GM11168 (cell line): ENCODE results near the gene SLC26A2.
"Not testable (repeated sequence)": the region's sequence is repeated elsewhere in the genome, so short reads cannot be mapped to it uniquely, and the experiment has no call there.

ENCODE experiments used
- in situ Hi-C: fragments of 300-500 bp; cut with MboI; formaldehyde crosslinking; loops from one replicate; pipeline ENCODE4 v1.12.0; 2022; ENCODE audit warnings: low sequenced_read_pairs; ENCODE audit not compliant: unreplicated experiment

Gene SLC26A2

GRCh38 chr5:149936044-149936699, 24.4 kb upstream of the SLC26A2 start:
- in situ Hi-C loops = no loop called here

- in situ Hi-C loops = no loop called here
These were observed 23.9 kb upstream of the SLC26A2 start for GRCh38 chr5:149936700-149937091.

- in situ Hi-C loops = no loop called here
These were observed 22.9 kb upstream of the SLC26A2 start for GRCh38 chr5:149937610-149938009.

GRCh38 chr5:149938279-149938678, 22.3 kb upstream of the SLC26A2 start:
- in situ Hi-C loops = no loop called here

- in situ Hi-C loops = no loop called here
These were observed 21.7 kb upstream of the SLC26A2 start for GRCh38 chr5:149938791-149939358.

GRCh38 chr5:149939546-149939945, 21.0 kb upstream of the SLC26A2 start:
- in situ Hi-C loops = no loop called here

GRCh38 chr5:149940077-149940574, 20.4 kb upstream of the SLC26A2 start:
- in situ Hi-C loops = no loop called here

GRCh38 chr5:149940941-149941644, 19.5 kb upstream of the SLC26A2 start:
- in situ Hi-C loops = no loop called here

- in situ Hi-C loops = no loop called here
These were observed 18.8 kb upstream of the SLC26A2 start for GRCh38 chr5:149941795-149942194.

- in situ Hi-C loops = no loop called here
These were observed 18.4 kb upstream of the SLC26A2 start for GRCh38 chr5:149942199-149942598.

- in situ Hi-C loops = not testable (repeated sequence)
These were observed 17.8 kb upstream of the SLC26A2 start for GRCh38 chr5:149942741-149943169.

- in situ Hi-C loops = not testable (repeated sequence)
These were observed 17.2 kb upstream of the SLC26A2 start for GRCh38 chr5:149943177-149943949.

GRCh38 chr5:149944666-149945065, 15.9 kb upstream of the SLC26A2 start, which contains the start of gene PDE6A:
Gene PDE6A, minus strand, starts transcription at chr5:149944793. Its CDS starts 120 bp downstream, at chr5:149944673.
- in situ Hi-C loops = no loop called here

GRCh38 chr5:149946118-149946517, 14.4 kb upstream of the SLC26A2 start:
- in situ Hi-C loops = no loop called here

GRCh38 chr5:149948993-149949392, 11.6 kb upstream of the SLC26A2 start:
- in situ Hi-C loops = no loop called here

- in situ Hi-C loops = no loop called here
These were observed 9.3 kb upstream of the SLC26A2 start for GRCh38 chr5:149951138-149951749.

- in situ Hi-C loops = no loop called here
These were observed 7.0 kb upstream of the SLC26A2 start for GRCh38 chr5:149953436-149954121.

- in situ Hi-C loops = no loop called here
These were observed 5.8 kb upstream of the SLC26A2 start for GRCh38 chr5:149954798-149955197.

- in situ Hi-C loops = no loop called here
These were observed 3.9 kb upstream of the SLC26A2 start for GRCh38 chr5:149956685-149957084.

- in situ Hi-C loops = no loop called here
These were observed 2.7 kb upstream of the SLC26A2 start for GRCh38 chr5:149957855-149958254.
